Measurements from ENCODE around the gene SLC6A8.

The SLC6A8 gene

DNA sequence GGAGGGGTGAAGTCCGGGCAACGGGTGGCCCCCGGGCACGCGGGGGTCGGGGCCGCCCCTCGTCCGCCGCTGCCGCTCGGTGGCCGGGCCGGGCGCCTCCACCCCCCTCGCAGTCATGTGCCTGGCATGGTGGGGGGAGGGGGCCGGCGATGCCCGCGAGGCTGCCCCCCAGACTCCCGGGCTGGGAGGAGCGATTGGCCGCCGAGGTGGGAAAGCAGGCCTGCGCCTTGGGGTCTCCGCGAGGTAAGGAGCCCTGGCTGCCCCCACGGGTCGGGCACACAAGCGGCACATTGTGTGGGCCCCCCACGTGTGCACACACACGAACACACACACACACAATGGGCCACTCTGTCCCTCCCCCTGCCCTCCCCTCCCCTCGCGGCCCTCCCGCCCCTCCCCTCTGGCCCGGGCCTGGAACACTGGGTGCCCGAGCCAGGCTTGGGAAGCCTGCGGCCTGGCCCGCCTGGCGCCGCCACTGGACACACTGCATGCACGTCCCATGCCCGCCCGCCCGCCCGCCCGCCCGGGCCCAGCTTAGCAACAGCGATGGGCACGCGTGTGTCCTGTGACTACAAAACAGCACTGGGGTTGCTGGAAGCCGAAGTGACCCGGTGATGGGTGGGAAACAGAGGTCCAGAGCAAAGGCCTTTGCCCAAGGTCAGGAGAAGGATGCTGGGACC is 1.3 kb downstream of the SLC6A8 start:
- no peak for TF ChIP-seq TEAD4 (IDR thresholded peaks at IDR 0.05)
- no peak for TF ChIP-seq NFIC (IDR thresholded peaks at IDR 0.05)
- no peak for TF ChIP-seq YY1 (IDR thresholded peaks at IDR 0.05; ENCODE audit: low read depth)
- TF ChIP-seq, protein P1, sequence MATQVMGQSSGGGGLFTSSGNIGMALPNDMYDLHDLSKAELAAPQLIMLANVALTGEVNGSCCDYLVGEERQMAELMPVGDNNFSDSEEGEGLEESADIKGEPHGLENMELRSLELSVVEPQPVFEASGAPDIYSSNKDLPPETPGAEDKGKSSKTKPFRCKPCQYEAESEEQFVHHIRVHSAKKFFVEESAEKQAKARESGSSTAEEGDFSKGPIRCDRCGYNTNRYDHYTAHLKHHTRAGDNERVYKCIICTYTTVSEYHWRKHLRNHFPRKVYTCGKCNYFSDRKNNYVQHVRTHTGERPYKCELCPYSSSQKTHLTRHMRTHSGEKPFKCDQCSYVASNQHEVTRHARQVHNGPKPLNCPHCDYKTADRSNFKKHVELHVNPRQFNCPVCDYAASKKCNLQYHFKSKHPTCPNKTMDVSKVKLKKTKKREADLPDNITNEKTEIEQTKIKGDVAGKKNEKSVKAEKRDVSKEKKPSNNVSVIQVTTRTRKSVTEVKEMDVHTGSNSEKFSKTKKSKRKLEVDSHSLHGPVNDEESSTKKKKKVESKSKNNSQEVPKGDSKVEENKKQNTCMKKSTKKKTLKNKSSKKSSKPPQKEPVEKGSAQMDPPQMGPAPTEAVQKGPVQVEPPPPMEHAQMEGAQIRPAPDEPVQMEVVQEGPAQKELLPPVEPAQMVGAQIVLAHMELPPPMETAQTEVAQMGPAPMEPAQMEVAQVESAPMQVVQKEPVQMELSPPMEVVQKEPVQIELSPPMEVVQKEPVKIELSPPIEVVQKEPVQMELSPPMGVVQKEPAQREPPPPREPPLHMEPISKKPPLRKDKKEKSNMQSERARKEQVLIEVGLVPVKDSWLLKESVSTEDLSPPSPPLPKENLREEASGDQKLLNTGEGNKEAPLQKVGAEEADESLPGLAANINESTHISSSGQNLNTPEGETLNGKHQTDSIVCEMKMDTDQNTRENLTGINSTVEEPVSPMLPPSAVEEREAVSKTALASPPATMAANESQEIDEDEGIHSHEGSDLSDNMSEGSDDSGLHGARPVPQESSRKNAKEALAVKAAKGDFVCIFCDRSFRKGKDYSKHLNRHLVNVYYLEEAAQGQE (IDR thresholded peaks at IDR 0.05; ENCODE audit: low read depth) = no peak
- no peak for TF ChIP-seq EP300 (IDR thresholded peaks at IDR 0.05; ENCODE audit: borderline replicate concordance)
- TF ChIP-seq, protein P2, sequence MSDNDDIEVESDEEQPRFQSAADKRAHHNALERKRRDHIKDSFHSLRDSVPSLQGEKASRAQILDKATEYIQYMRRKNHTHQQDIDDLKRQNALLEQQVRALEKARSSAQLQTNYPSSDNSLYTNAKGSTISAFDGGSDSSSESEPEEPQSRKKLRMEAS (IDR thresholded peaks at IDR 0.05) = no peak
- no peak for TF ChIP-seq CEBPB (IDR thresholded peaks at IDR 0.05)
- TF ChIP-seq EGR1 (IDR thresholded peaks at IDR 0.05) = no peak
- TF ChIP-seq, protein P3, sequence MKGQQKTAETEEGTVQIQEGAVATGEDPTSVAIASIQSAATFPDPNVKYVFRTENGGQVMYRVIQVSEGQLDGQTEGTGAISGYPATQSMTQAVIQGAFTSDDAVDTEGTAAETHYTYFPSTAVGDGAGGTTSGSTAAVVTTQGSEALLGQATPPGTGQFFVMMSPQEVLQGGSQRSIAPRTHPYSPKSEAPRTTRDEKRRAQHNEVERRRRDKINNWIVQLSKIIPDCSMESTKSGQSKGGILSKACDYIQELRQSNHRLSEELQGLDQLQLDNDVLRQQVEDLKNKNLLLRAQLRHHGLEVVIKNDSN (IDR thresholded peaks at IDR 0.05) = no peak

DNA sequence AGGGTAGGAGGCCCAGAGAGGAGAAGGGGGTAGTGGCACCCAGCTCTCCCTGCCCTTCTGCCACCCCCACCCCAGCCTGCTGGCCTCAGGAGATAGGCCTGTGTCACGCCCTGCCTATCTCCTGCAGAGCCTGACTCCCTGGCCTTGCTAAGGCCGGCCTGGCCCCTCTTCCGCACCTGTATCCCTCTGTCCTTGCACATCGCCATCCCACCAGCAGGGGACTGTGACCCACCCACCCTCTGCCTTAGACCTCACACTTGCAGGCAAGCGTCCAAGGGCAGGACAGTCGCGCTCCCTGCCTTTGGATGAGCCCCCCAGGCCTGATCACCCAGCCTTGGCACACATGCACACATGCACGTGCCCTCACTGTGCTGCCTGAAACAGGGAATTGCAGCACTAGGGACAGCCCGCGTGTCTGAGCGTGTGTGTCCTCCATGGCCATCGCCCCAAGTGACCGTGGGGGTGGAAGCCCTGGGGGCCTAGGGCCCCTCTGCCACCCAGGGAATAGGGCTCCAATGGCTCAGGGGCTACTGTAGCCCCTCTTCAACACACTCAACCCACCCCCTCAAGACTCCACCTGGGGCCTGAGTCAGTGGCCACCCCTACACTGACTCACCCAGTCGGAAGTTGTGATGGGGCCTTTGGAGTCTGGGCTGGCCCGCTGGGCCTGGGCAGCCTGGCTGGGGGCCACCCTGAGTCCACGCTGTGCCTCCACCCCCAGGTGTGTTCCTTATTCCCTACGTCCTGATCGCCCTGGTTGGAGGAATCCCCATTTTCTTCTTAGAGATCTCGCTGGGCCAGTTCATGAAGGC is 2.1 kb downstream of the SLC6A8 start:
- TF ChIP-seq, protein P3 (IDR thresholded peaks at IDR 0.05) = no peak
- no peak for TF ChIP-seq TAF1 (IDR thresholded peaks at IDR 0.05; ENCODE audit: low read depth)
- TF ChIP-seq CEBPB (IDR thresholded peaks at IDR 0.05) = no peak
- TF ChIP-seq EP300 (IDR thresholded peaks at IDR 0.05; ENCODE audit: borderline replicate concordance) = no peak
- TF ChIP-seq, protein P2 (IDR thresholded peaks at IDR 0.05) = no peak
- no peak for TF ChIP-seq TEAD4 (IDR thresholded peaks at IDR 0.05)
- no peak for TF ChIP-seq FOXM1 (IDR thresholded peaks at IDR 0.05; ENCODE audit: borderline replicate concordance, low read depth)
- TF ChIP-seq YY1 (IDR thresholded peaks at IDR 0.05; ENCODE audit: low read depth) = no peak
- TF ChIP-seq, protein P1 (IDR thresholded peaks at IDR 0.05; ENCODE audit: low read depth) = no peak
- no peak for TF ChIP-seq RAD21 (IDR thresholded peaks at IDR 0.05; ENCODE audit: low read depth)
- TF ChIP-seq EGR1 (IDR thresholded peaks at IDR 0.05) = no peak

DNA sequence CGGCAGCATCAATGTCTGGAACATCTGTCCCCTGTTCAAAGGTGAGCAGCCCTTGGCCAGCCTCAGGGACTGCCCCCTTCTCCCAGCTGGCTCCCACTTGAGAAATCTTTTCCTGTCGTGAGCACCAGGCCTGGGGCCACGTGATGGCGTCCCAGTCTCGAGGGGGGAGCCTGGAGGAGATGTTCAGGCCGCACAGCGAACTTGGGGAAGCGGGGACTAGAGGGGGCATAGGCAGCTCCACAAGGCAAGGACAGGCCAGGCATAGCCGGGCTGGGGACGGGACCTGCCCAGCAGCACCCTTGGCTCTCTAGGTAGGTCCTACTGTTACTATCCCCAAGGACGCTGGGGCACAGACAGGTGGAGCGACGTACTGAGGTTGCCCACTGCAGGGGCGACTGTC is 2.7 kb downstream of the SLC6A8 start:
- TF ChIP-seq FOXM1 (IDR thresholded peaks at IDR 0.05; ENCODE audit: borderline replicate concordance, low read depth) (no peak), CREB1 (IDR thresholded peaks at IDR 0.05; ENCODE audit: low read depth) (no peak), YY1 (IDR thresholded peaks at IDR 0.05; ENCODE audit: low read depth) (no peak), TEAD4 (IDR thresholded peaks at IDR 0.05) (no peak), NFIC (IDR thresholded peaks at IDR 0.05) (no peak)
- TF ChIP-seq, protein P3 (IDR thresholded peaks at IDR 0.05) = no peak
- TF ChIP-seq, protein P2 (IDR thresholded peaks at IDR 0.05) = no peak
- TF ChIP-seq, protein P1 (IDR thresholded peaks at IDR 0.05; ENCODE audit: low read depth) = no peak

DNA sequence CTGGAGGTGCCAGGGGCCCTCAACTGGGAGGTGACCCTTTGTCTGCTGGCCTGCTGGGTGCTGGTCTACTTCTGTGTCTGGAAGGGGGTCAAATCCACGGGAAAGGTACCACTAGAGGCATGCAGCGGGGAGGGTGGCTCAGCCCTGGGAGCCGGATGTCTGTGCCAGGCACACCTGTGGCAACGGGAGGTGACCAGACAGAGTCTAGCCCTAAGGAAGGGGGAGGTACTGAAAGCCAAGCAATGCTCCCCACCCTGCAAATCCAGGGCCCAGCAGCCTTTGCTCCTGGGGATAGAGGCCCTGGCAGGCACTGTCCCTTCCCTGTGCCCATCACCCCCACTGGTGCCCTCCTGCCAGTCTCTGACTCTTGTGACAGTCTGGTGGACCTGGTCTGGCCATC is 4.3 kb downstream of the SLC6A8 start:
- no peak for TF ChIP-seq TCF12 (IDR thresholded peaks at IDR 0.05; ENCODE audit: low read depth)
- no peak for TF ChIP-seq YY1 (IDR thresholded peaks at IDR 0.05; ENCODE audit: low read depth)
- TF ChIP-seq FOXM1 (IDR thresholded peaks at IDR 0.05; ENCODE audit: borderline replicate concordance, low read depth) = no peak
- TF ChIP-seq CREB1 (IDR thresholded peaks at IDR 0.05; ENCODE audit: low read depth) = no peak
- TF ChIP-seq EGR1 (IDR thresholded peaks at IDR 0.05) = no peak
- TF ChIP-seq TAF1 (IDR thresholded peaks at IDR 0.05; ENCODE audit: low read depth) = no peak
- TF ChIP-seq, protein P2 (IDR thresholded peaks at IDR 0.05) = no peak
- TF ChIP-seq EP300 (IDR thresholded peaks at IDR 0.05; ENCODE audit: borderline replicate concordance) = no peak
- TF ChIP-seq TEAD4 (IDR thresholded peaks at IDR 0.05) = no peak
- no peak for TF ChIP-seq ZBTB7A (IDR thresholded peaks at IDR 0.05; ENCODE audit: low read depth)
- TF ChIP-seq, protein P1 (IDR thresholded peaks at IDR 0.05; ENCODE audit: low read depth) = no peak
- no peak for TF ChIP-seq RAD21 (IDR thresholded peaks at IDR 0.05; ENCODE audit: low read depth)
- TF ChIP-seq CEBPB (IDR thresholded peaks at IDR 0.05) = no peak
- TF ChIP-seq, protein P3 (IDR thresholded peaks at IDR 0.05) = no peak
- no peak for TF ChIP-seq NFIC (IDR thresholded peaks at IDR 0.05)

Data from Ishikawa (cell line).